Ectodermal cell (in vitro differentiated cells): ENCODE data around the gene USP17L5.
"Not testable (repeated sequence)": the region's sequence is repeated elsewhere in the genome, so short reads cannot be mapped to it uniquely, and the experiment has no call there.

Source experiments
- H3K27ac ChIP-seq: 2 replicates; pipeline ENCODE4 v1.7.0; 2013; ENCODE audit warnings: mild to moderate bottlenecking, low read depth, low read length; ENCODE audit not compliant: insufficient read depth, poor library complexity, severe bottlenecking
- H3K27me3 ChIP-seq: 2 replicates; pipeline ENCODE4 v1.7.0; 2013; ENCODE audit warnings: mild to moderate bottlenecking, low read length; ENCODE audit not compliant: insufficient read depth, control insufficient read depth, poor library complexity, severe bottlenecking
- H3K36me3 ChIP-seq: one replicate; pipeline ENCODE4 v1.7.0; 2013; ENCODE audit warnings: low read length; ENCODE audit not compliant: control insufficient read depth, insufficient read depth
- H3K4me1 ChIP-seq: one replicate; pipeline ENCODE4 v1.7.0; 2013; ENCODE audit warnings: low read length; ENCODE audit not compliant: control insufficient read depth, insufficient read depth
- H3K4me3 ChIP-seq: 2 replicates; pipeline ENCODE4 v1.7.0; 2013; ENCODE audit warnings: low read depth, low read length, control low read depth; ENCODE audit not compliant: insufficient read depth
- H3K9me3 ChIP-seq: 2 replicates; pipeline ENCODE4 v1.7.0; 2013; ENCODE audit warnings: mild to moderate bottlenecking, low read length, moderate library complexity; ENCODE audit not compliant: control insufficient read depth
- WGBS, 2 experiments: methylation state at CpG; one replicate each; pipeline ENCODE4 v1.1.7; 2013; ENCODE audit warnings: missing lambda C conversion rate in 2 of 2; 5-methylcytosine and 5-hydroxymethylcytosine counted together

USP17L5 gene

GRCh38 chr4:9379881-9380280 lies 40.7 kb downstream of the USP17L5 start:
- 51 to 58% methylated on average over 1 of the region's 1 CpG for WGBS, 2 experiments
- not testable (repeated sequence) for H3K36me3 ChIP-seq, H3K4me1 ChIP-seq, H3K27ac ChIP-seq, H3K27me3 ChIP-seq, H3K9me3 ChIP-seq, H3K4me3 ChIP-seq

GRCh38 chr4:9381012-9381534 lies 41.9 kb downstream of the USP17L5 start:
- 39 to 51% methylated on average over 26 to 35 of the region's 36 CpGs for WGBS, 2 experiments
- not testable (repeated sequence) for H3K27ac ChIP-seq, H3K27me3 ChIP-seq, H3K4me3 ChIP-seq, H3K9me3 ChIP-seq, H3K4me1 ChIP-seq, H3K36me3 ChIP-seq

- Histone ChIP-seq H3K4me1 (no peaks in the 10 kb centered on the region), H3K9me3 (no peaks in the 10 kb centered on the region), H3K4me3 (no peak overlapping the region), H3K36me3 (no peaks in the 10 kb centered on the region), H3K27ac (no peak overlapping the region), H3K27me3 (no peaks in the 10 kb centered on the region)
- 52 to 86% methylated on average over 1 of the region's 1 CpG for WGBS, 2 experiments
Observed at GRCh38 chr4:9384126-9384525, 44.9 kb downstream of the USP17L5 start.

- 83 to 91% methylated on average over 2 of the region's 2 CpGs for WGBS, 2 experiments
- not testable (repeated sequence) for H3K36me3 ChIP-seq, H3K27ac ChIP-seq, H3K9me3 ChIP-seq, H3K4me3 ChIP-seq, H3K27me3 ChIP-seq, H3K4me1 ChIP-seq
Observed at GRCh38 chr4:9389001-9389400, 49.8 kb downstream of the USP17L5 start.
